Kidney epithelial cell (primary cell): ENCODE data around the gene ANTXR2. TPM values are rescaled to one million over a fixed set of nuclear protein-coding genes. Genes with fewer than 3 reads are reported as not detected.

Source experiments
- DNase-seq: peaks from one replicate; pipeline ENCODE4 v3.0.0-alpha.2; 2010; ENCODE audit warnings: low read depth
- H3K27me3 ChIP-seq: 2 replicates; pipeline ENCODE4 v1.6.0; 2011; ENCODE audit warnings: low read length; ENCODE audit not compliant: control insufficient read depth, insufficient read depth
- H3K36me3 ChIP-seq: 2 replicates; pipeline ENCODE4 v1.5.1; 2011; ENCODE audit warnings: low read length; ENCODE audit not compliant: control insufficient read depth, insufficient read depth
- H3K4me3 ChIP-seq: 2 replicates; pipeline ENCODE4 v1.5.1; 2011; ENCODE audit warnings: low read depth, mild to moderate bottlenecking, control low read depth, low read length
- CTCF ChIP-seq: IDR thresholded peaks from 2 replicates; pipeline ENCODE4 v1.5.1; 2011; ENCODE audit warnings: mild to moderate bottlenecking, moderate library complexity, low read length, control low read depth, inconsistent platforms; ENCODE audit not compliant: insufficient read depth, poor library complexity, severe bottlenecking
- total RNA-seq: library from RNA; depleted of rRNA; stranded (reverse); fragments of >200 nt; gene quantifications from 2 replicates; pipeline ENCODE4 v1.2.3, GENCODE V29; 2015

The ANTXR2 gene
- total RNA-seq, 1 donor from 2014 or later: 32.7 TPM

- TF ChIP-seq CTCF: no peak
- Histone ChIP-seq H3K27me3 (no peaks in the 10 kb centered on the region), H3K4me3 (no peak overlapping the region), H3K36me3 (no peaks in the 10 kb centered on the region)
- no peak for DNase-seq
Measured at GRCh38 chr4:80081566-80081965, 8.5 kb upstream of the ANTXR2 start.

- no peak for DNase-seq
- TF ChIP-seq CTCF: no peak
- no peak overlapping the region for H3K4me3 ChIP-seq
Measured at GRCh38 chr4:80079255-80079923, 6.4 kb upstream of the ANTXR2 start.

GRCh38 chr4:80078346-80079092 lies 5.5 kb upstream of the ANTXR2 start:
- Histone ChIP-seq H3K27me3 (no peaks in the 10 kb centered on the region), H3K4me3 (no peak overlapping the region), H3K36me3 (no peaks in the 10 kb centered on the region)
- no peak for TF ChIP-seq CTCF
- DNase-seq: no peak

More at GRCh38 chr4:80079255-80079923, 6.4 kb upstream of the ANTXR2 start:
- Histone ChIP-seq H3K36me3 (no peaks in the 10 kb centered on the region), H3K27me3 (no peaks in the 10 kb centered on the region)

GRCh38 chr4:80077639-80078038 lies 4.6 kb upstream of the ANTXR2 start:
- no peak overlapping the region for H3K4me3 ChIP-seq
- no peak for TF ChIP-seq CTCF
- H3K36me3 ChIP-seq: no peaks in the 10 kb centered on the region
- DNase-seq: no peak
- no peaks in the 10 kb centered on the region for H3K27me3 ChIP-seq

GRCh38 chr4:80076681-80077080 lies 3.7 kb upstream of the ANTXR2 start:
- H3K36me3 ChIP-seq: no peaks in the 10 kb centered on the region
- TF ChIP-seq CTCF: no peak
- DNase-seq: no peak
- H3K27me3 ChIP-seq: no peaks in the 10 kb centered on the region
- no peak overlapping the region for H3K4me3 ChIP-seq
